WTC11 (cell line): Measurements from ENCODE around the gene PTPRJ. TPM values are rescaled to one million over a fixed set of nuclear protein-coding genes. Genes with fewer than 3 reads are reported as not detected.

Source experiments
- ATAC-seq: fragments of 200-7000 bp; cut with Tn5 transposase; 2 replicates; pipeline ENCODE4 v1.10.0; 2021; ENCODE audit warnings: mild to moderate bottlenecking, moderate library complexity
- CTCF ChIA-PET: fragments of 300-600 bp; sonication (Branson Sonifier 250); formaldehyde crosslinking; loops from one replicate; lab custom pipeline; 2021; ENCODE audit warnings: antibody characterized with exemption; lab: Charles Lee
- POLR2A ChIA-PET: fragments of 350-600 bp; sonication (Branson Sonifier 250); formaldehyde crosslinking; loops from one replicate; lab custom pipeline; 2021; ENCODE audit warnings: antibody characterized with exemption; lab: Charles Lee
- DNase-seq: peaks from one replicate; pipeline ENCODE4 v3.0.0; 2021; ENCODE audit warnings: low spot score
- H3K27ac Mint-ChIP-seq: 2 replicates; pipeline ENCODE4 v1.8.0; 2021; ENCODE audit warnings: mixed read lengths
- H3K27me3 Mint-ChIP-seq: 2 replicates; pipeline ENCODE4 v1.8.0; 2021; ENCODE audit warnings: low read depth, mild to moderate bottlenecking, moderate library complexity, mixed read lengths
- H3K36me3 Mint-ChIP-seq: 2 replicates; pipeline ENCODE4 v1.8.0; 2021; ENCODE audit warnings: mixed read lengths
- H3K4me1 Mint-ChIP-seq: 2 replicates; pipeline ENCODE4 v1.8.0; 2022; ENCODE audit warnings: mixed read lengths
- H3K4me3 Mint-ChIP-seq: 2 replicates; pipeline ENCODE4 v1.8.0; 2021; ENCODE audit warnings: mild to moderate bottlenecking, moderate library complexity, mixed read lengths
- H3K9me3 Mint-ChIP-seq: 2 replicates; pipeline ENCODE4 v1.8.0; 2021; ENCODE audit warnings: mixed read lengths
- EMX1 ChIP-seq: fragments of 250-450 bp; sonication (Bioruptor Pico); IDR thresholded peaks from 2 replicates; pipeline ENCODE4 v1.8.0; 2021; ENCODE audit warnings: mild to moderate bottlenecking
- GRHL2 ChIP-seq: fragments of 250-450 bp; sonication (Bioruptor Pico); IDR thresholded peaks from 2 replicates; pipeline ENCODE4 v1.8.0; 2022; ENCODE audit warnings: mild to moderate bottlenecking, moderate library complexity; ENCODE audit not compliant: insufficient replicate concordance, severe bottlenecking
- IRF2 ChIP-seq: sonication (generic); formaldehyde crosslinking; IDR thresholded peaks from 2 replicates; pipeline ENCODE4 v1.8.0; 2022; ENCODE audit warnings: low read depth, missing genetic modification reagents, borderline replicate concordance
- JAZF1 ChIP-seq: fragments of 250-450 bp; sonication (Bioruptor Pico); IDR thresholded peaks from 2 replicates; pipeline ENCODE4 v1.9.0; 2021; ENCODE audit warnings: moderate library complexity, mild to moderate bottlenecking, inconsistent platforms
- MXD4 ChIP-seq: fragments of 250-450 bp; sonication (Bioruptor Pico); IDR thresholded peaks from 2 replicates; pipeline ENCODE4 v1.8.0; 2021; ENCODE audit warnings: mild to moderate bottlenecking, moderate library complexity, borderline replicate concordance
- NFE2L1 ChIP-seq: sonication (generic); formaldehyde crosslinking; IDR thresholded peaks from 2 replicates; pipeline ENCODE4 v1.8.1; 2023; ENCODE audit warnings: missing genetic modification reagents
- SOX15 ChIP-seq: fragments of 250-450 bp; sonication (Bioruptor Pico); IDR thresholded peaks from 2 replicates; pipeline ENCODE4 v1.9.0; 2021; ENCODE audit warnings: mild to moderate bottlenecking
- SP1 ChIP-seq: sonication (generic); formaldehyde crosslinking; conservative IDR thresholded peaks from 2 replicates; pipeline ENCODE4 v1.8.1; 2022; ENCODE audit warnings: missing genetic modification reagents
- TEAD4 ChIP-seq: sonication (generic); formaldehyde crosslinking; IDR thresholded peaks from 2 replicates; pipeline ENCODE4 v1.8.0; 2022; ENCODE audit warnings: mild to moderate bottlenecking, missing genetic modification reagents
- ZNF317 ChIP-seq: sonication (generic); formaldehyde crosslinking; IDR thresholded peaks from 2 replicates; pipeline ENCODE4 v1.8.1; 2023; ENCODE audit warnings: low read depth, mild to moderate bottlenecking, moderate library complexity, missing genetic modification reagents, borderline replicate concordance
- ZNF423 ChIP-seq: fragments of 250-450 bp; sonication (Bioruptor Pico); IDR thresholded peaks from 2 replicates; pipeline ENCODE4 v2.1.2; 2022; ENCODE audit warnings: mild to moderate bottlenecking, moderate library complexity
- total RNA-seq: library from RNA; stranded (reverse); gene quantifications from 3 replicates; pipeline ENCODE4 v1.2.3, GENCODE V29; 2021
- TF ChIP-seq, protein P1 (sequence below): fragments of 250-450 bp; sonication (Bioruptor Pico); IDR thresholded peaks from 2 replicates; pipeline ENCODE4 v1.9.0; 2021; ENCODE audit warnings: mild to moderate bottlenecking, borderline replicate concordance
- TF ChIP-seq, protein P2 (sequence below): sonication (generic); formaldehyde crosslinking; IDR thresholded peaks from 2 replicates; pipeline ENCODE4 v1.8.0; 2022; ENCODE audit warnings: mild to moderate bottlenecking, missing genetic modification reagents
- TF ChIP-seq, protein P3 (sequence below): fragments of 250-450 bp; sonication (Bioruptor Pico); IDR thresholded peaks from 2 replicates; pipeline ENCODE4 v1.9.0; 2021; ENCODE audit warnings: mild to moderate bottlenecking
- TF ChIP-seq, protein P4 (sequence below): sonication (generic); formaldehyde crosslinking; IDR thresholded peaks from 2 replicates; pipeline ENCODE4 v1.8.0; 2022; ENCODE audit warnings: mild to moderate bottlenecking, missing genetic modification reagents
- TF ChIP-seq, protein P5 (sequence below): sonication (generic); formaldehyde crosslinking; IDR thresholded peaks from 2 replicates; pipeline ENCODE4 v1.8.1; 2022; ENCODE audit warnings: mild to moderate bottlenecking, missing genetic modification reagents, moderate library complexity, borderline replicate concordance
- TF ChIP-seq, protein P6 (sequence below): sonication (generic); formaldehyde crosslinking; IDR thresholded peaks from 2 replicates; pipeline ENCODE4 v1.8.0; 2023; ENCODE audit warnings: missing genetic modification reagents, mild to moderate bottlenecking, borderline replicate concordance

PTPRJ gene
- total RNA-seq, 1 experiment from 2014 or later, result 19.5 TPM

DNA sequence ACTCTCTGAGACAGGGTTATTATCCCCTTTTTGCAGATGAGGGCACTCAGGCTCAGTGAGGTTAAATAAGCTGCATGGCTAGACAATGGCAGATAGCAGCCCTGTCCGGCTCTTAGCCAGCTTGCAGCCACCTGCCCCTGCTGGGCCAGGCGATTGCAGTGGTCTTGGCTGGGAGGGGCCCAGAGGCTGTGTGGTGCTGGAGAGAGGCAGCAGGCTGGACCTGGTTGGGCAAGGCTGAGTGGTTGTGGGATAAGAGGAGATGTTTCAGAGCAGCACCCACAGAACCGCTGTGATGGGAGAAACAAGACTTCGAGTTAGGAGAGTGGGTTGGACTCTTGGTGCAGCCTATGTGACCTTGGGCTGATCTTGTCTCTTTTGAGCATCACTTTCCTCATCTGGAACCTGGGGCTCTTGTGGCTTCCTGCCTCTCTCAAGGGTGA lies 25.5 kb downstream of the PTPRJ start (continued):
- TF ChIP-seq, protein P1, sequence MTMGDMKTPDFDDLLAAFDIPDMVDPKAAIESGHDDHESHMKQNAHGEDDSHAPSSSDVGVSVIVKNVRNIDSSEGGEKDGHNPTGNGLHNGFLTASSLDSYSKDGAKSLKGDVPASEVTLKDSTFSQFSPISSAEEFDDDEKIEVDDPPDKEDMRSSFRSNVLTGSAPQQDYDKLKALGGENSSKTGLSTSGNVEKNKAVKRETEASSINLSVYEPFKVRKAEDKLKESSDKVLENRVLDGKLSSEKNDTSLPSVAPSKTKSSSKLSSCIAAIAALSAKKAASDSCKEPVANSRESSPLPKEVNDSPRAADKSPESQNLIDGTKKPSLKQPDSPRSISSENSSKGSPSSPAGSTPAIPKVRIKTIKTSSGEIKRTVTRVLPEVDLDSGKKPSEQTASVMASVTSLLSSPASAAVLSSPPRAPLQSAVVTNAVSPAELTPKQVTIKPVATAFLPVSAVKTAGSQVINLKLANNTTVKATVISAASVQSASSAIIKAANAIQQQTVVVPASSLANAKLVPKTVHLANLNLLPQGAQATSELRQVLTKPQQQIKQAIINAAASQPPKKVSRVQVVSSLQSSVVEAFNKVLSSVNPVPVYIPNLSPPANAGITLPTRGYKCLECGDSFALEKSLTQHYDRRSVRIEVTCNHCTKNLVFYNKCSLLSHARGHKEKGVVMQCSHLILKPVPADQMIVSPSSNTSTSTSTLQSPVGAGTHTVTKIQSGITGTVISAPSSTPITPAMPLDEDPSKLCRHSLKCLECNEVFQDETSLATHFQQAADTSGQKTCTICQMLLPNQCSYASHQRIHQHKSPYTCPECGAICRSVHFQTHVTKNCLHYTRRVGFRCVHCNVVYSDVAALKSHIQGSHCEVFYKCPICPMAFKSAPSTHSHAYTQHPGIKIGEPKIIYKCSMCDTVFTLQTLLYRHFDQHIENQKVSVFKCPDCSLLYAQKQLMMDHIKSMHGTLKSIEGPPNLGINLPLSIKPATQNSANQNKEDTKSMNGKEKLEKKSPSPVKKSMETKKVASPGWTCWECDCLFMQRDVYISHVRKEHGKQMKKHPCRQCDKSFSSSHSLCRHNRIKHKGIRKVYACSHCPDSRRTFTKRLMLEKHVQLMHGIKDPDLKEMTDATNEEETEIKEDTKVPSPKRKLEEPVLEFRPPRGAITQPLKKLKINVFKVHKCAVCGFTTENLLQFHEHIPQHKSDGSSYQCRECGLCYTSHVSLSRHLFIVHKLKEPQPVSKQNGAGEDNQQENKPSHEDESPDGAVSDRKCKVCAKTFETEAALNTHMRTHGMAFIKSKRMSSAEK (CRISPR knock-in tag), result no peak
- TF ChIP-seq, protein P2, sequence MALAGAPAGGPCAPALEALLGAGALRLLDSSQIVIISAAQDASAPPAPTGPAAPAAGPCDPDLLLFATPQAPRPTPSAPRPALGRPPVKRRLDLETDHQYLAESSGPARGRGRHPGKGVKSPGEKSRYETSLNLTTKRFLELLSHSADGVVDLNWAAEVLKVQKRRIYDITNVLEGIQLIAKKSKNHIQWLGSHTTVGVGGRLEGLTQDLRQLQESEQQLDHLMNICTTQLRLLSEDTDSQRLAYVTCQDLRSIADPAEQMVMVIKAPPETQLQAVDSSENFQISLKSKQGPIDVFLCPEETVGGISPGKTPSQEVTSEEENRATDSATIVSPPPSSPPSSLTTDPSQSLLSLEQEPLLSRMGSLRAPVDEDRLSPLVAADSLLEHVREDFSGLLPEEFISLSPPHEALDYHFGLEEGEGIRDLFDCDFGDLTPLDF, result no peak

DNA sequence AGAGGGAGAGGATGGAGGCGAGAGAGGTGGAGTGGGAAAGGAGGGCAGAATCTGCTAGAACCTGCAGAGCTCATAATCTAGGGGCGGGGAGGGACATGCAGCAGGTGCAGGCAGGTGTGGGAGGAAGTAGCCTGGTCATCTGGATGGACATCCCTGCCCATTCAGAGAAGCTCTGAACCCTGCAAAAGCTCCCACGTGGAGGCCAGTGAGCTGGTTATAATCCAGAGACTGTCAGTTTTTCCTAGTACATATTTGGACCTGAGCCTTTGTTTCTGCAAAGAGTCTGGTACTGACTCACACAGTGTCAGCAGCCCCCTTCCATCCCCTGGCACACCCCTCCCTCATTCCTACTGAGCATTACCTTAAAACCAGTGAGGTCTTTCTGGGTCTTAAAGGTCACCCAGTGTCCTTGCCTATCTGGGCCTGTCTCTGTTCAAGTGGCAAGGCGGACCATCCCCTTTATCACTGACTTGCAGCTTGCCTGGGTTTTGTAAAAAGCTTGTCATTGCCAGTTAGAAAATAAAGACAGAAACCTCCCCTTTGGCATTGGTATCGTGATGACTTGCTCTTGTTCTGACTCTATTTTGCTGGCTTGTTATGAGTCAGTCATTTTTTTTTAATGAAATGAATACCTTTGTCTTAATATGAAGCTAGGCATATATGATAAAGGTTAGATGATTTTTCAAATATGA lies 26.1 kb downstream of the PTPRJ start:
- ATAC-seq, result no peak
- no peak overlapping the region for H3K4me3 Mint-ChIP-seq
- H3K27ac Mint-ChIP-seq, result peak overlapping the region; percentile 36; the same call in 1 of the 2 replicates
- H3K36me3 Mint-ChIP-seq, result no peaks in the 10 kb centered on the region
- no peaks in the 10 kb centered on the region for H3K9me3 Mint-ChIP-seq
- ChIA-PET CTCF (interaction anchor here (1.4 kb wide), 1 partner anchor 72 kb away, joined by 3 read pairs; no protein-coding TSS in a partner anchor), POLR2A (no interaction called here)
- H3K4me1 Mint-ChIP-seq, result peaks cover 40% of the 10 kb centered on the region
- H3K27me3 Mint-ChIP-seq, result no peaks in the 10 kb centered on the region
- DNase-seq, result no peak
- TF ChIP-seq ZNF423 (CRISPR knock-in tag) (no peak), ZNF317 (CRISPR knock-in tag) (no peak), JAZF1 (no peak), EMX1 (CRISPR knock-in tag) (no peak), SOX15 (CRISPR knock-in tag) (no peak), TEAD4 (CRISPR knock-in tag) (no peak), SP1 (CRISPR knock-in tag) (no peak), MXD4 (CRISPR knock-in tag) (no peak), NFE2L1 (CRISPR knock-in tag) (no peak), GRHL2 (CRISPR knock-in tag) (no peak), IRF2 (CRISPR knock-in tag) (no peak)
- TF ChIP-seq, protein P3, sequence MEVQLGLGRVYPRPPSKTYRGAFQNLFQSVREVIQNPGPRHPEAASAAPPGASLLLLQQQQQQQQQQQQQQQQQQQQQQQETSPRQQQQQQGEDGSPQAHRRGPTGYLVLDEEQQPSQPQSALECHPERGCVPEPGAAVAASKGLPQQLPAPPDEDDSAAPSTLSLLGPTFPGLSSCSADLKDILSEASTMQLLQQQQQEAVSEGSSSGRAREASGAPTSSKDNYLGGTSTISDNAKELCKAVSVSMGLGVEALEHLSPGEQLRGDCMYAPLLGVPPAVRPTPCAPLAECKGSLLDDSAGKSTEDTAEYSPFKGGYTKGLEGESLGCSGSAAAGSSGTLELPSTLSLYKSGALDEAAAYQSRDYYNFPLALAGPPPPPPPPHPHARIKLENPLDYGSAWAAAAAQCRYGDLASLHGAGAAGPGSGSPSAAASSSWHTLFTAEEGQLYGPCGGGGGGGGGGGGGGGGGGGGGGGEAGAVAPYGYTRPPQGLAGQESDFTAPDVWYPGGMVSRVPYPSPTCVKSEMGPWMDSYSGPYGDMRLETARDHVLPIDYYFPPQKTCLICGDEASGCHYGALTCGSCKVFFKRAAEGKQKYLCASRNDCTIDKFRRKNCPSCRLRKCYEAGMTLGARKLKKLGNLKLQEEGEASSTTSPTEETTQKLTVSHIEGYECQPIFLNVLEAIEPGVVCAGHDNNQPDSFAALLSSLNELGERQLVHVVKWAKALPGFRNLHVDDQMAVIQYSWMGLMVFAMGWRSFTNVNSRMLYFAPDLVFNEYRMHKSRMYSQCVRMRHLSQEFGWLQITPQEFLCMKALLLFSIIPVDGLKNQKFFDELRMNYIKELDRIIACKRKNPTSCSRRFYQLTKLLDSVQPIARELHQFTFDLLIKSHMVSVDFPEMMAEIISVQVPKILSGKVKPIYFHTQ, result no peak
- TF ChIP-seq, protein P2, result no peak
- TF ChIP-seq, protein P4, sequence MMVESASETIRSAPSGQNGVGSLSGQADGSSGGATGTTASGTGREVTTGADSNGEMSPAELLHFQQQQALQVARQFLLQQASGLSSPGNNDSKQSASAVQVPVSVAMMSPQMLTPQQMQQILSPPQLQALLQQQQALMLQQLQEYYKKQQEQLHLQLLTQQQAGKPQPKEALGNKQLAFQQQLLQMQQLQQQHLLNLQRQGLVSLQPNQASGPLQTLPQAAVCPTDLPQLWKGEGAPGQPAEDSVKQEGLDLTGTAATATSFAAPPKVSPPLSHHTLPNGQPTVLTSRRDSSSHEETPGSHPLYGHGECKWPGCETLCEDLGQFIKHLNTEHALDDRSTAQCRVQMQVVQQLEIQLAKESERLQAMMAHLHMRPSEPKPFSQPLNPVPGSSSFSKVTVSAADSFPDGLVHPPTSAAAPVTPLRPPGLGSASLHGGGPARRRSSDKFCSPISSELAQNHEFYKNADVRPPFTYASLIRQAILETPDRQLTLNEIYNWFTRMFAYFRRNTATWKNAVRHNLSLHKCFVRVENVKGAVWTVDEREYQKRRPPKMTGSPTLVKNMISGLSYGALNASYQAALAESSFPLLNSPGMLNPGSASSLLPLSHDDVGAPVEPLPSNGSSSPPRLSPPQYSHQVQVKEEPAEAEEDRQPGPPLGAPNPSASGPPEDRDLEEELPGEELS (CRISPR knock-in tag), result no peak
- TF ChIP-seq, protein P5, sequence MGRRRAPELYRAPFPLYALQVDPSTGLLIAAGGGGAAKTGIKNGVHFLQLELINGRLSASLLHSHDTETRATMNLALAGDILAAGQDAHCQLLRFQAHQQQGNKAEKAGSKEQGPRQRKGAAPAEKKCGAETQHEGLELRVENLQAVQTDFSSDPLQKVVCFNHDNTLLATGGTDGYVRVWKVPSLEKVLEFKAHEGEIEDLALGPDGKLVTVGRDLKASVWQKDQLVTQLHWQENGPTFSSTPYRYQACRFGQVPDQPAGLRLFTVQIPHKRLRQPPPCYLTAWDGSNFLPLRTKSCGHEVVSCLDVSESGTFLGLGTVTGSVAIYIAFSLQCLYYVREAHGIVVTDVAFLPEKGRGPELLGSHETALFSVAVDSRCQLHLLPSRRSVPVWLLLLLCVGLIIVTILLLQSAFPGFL (CRISPR knock-in tag), result no peak
- TF ChIP-seq, protein P6, sequence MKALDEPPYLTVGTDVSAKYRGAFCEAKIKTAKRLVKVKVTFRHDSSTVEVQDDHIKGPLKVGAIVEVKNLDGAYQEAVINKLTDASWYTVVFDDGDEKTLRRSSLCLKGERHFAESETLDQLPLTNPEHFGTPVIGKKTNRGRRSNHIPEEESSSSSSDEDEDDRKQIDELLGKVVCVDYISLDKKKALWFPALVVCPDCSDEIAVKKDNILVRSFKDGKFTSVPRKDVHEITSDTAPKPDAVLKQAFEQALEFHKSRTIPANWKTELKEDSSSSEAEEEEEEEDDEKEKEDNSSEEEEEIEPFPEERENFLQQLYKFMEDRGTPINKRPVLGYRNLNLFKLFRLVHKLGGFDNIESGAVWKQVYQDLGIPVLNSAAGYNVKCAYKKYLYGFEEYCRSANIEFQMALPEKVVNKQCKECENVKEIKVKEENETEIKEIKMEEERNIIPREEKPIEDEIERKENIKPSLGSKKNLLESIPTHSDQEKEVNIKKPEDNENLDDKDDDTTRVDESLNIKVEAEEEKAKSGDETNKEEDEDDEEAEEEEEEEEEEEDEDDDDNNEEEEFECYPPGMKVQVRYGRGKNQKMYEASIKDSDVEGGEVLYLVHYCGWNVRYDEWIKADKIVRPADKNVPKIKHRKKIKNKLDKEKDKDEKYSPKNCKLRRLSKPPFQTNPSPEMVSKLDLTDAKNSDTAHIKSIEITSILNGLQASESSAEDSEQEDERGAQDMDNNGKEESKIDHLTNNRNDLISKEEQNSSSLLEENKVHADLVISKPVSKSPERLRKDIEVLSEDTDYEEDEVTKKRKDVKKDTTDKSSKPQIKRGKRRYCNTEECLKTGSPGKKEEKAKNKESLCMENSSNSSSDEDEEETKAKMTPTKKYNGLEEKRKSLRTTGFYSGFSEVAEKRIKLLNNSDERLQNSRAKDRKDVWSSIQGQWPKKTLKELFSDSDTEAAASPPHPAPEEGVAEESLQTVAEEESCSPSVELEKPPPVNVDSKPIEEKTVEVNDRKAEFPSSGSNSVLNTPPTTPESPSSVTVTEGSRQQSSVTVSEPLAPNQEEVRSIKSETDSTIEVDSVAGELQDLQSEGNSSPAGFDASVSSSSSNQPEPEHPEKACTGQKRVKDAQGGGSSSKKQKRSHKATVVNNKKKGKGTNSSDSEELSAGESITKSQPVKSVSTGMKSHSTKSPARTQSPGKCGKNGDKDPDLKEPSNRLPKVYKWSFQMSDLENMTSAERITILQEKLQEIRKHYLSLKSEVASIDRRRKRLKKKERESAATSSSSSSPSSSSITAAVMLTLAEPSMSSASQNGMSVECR (CRISPR knock-in tag), result no peak
